ENCODE measurements around the gene ZNF768. TPM values are rescaled to one million over a fixed set of nuclear protein-coding genes. Genes with fewer than 3 reads are reported as not detected.

Gene ZNF768
- total and polyA plus RNA-seq, 2 of the 13 experiments (the other 11 are each of a cell fraction or from before 2014, with no cell fraction given): 26.7 to 34.4 TPM

GRCh38 chr16:30488764-30489605 lies 37.4 kb downstream of the ZNF768 start (continued):
- TF ChIP-seq ZNF362 (CRISPR knock-in tag; IDR thresholded peaks at IDR 0.05; ENCODE audit: borderline replicate concordance) (peak; percentile 32; the same call in 1 of the 2 replicates), CERS6 (CRISPR knock-in tag; IDR thresholded peaks at IDR 0.05) (no peak), SNRNP70 (IDR thresholded peaks at IDR 0.05; ENCODE audit: low read depth, low read length) (no peak), SNAI1 (CRISPR knock-in tag; IDR thresholded peaks at IDR 0.05; ENCODE audit: borderline replicate concordance) (no peak), ZNF225 (CRISPR knock-in tag; IDR thresholded peaks at IDR 0.05) (0 out of 2 replicates have a peak, but pooled peaks have one; percentile 59), PHF8 (CRISPR knock-in tag; IDR thresholded peaks at IDR 0.05) (no peak), MEIS1 (CRISPR knock-in tag; IDR thresholded peaks at IDR 0.05; ENCODE audit: borderline replicate concordance) (0 out of 2 replicates have a peak, but pooled peaks have one; percentile 4), ZFP90 (CRISPR knock-in tag; IDR thresholded peaks at IDR 0.05; ENCODE audit: borderline replicate concordance) (0 out of 2 replicates have a peak, but pooled peaks have one; percentile 28), HHEX (CRISPR knock-in tag; IDR thresholded peaks at IDR 0.05) (no peak), SALL1 (CRISPR knock-in tag; IDR thresholded peaks at IDR 0.05) (peak; percentile 86), ISL2 (CRISPR knock-in tag; IDR thresholded peaks at IDR 0.05) (peak; percentile 67; the same call in 1 of the 2 replicates), BCLAF1 (IDR thresholded peaks at IDR 0.05) (no peak), ZFP82 (CRISPR knock-in tag; IDR thresholded peaks at IDR 0.05; ENCODE audit: borderline replicate concordance) (no peak), FOXM1 (CRISPR knock-in tag; IDR thresholded peaks at IDR 0.05) (no peak), ZNF446 (CRISPR knock-in tag; IDR thresholded peaks at IDR 0.05) (no peak), FOXK1 (CRISPR knock-in tag; IDR thresholded peaks at IDR 0.05; ENCODE audit: borderline replicate concordance, low read depth) (no peak)
- TF ChIP-seq, protein P1, sequence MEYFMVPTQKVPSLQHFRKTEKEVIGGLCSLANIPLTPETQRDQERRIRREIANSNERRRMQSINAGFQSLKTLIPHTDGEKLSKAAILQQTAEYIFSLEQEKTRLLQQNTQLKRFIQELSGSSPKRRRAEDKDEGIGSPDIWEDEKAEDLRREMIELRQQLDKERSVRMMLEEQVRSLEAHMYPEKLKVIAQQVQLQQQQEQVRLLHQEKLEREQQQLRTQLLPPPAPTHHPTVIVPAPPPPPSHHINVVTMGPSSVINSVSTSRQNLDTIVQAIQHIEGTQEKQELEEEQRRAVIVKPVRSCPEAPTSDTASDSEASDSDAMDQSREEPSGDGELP (IDR thresholded peaks at IDR 0.05; ENCODE audit: borderline replicate concordance, low read depth): no peak
- TF ChIP-seq, protein P2, sequence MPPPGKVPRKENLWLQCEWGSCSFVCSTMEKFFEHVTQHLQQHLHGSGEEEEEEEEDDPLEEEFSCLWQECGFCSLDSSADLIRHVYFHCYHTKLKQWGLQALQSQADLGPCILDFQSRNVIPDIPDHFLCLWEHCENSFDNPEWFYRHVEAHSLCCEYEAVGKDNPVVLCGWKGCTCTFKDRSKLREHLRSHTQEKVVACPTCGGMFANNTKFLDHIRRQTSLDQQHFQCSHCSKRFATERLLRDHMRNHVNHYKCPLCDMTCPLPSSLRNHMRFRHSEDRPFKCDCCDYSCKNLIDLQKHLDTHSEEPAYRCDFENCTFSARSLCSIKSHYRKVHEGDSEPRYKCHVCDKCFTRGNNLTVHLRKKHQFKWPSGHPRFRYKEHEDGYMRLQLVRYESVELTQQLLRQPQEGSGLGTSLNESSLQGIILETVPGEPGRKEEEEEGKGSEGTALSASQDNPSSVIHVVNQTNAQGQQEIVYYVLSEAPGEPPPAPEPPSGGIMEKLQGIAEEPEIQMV (CRISPR knock-in tag; IDR thresholded peaks at IDR 0.05; ENCODE audit: low read depth): no peak
- TF ChIP-seq, protein P3, sequence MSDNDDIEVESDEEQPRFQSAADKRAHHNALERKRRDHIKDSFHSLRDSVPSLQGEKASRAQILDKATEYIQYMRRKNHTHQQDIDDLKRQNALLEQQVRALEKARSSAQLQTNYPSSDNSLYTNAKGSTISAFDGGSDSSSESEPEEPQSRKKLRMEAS (IDR thresholded peaks at IDR 0.05): peak; percentile 33; the same call in 1 of the 2 replicates
- TF ChIP-seq, protein P4, sequence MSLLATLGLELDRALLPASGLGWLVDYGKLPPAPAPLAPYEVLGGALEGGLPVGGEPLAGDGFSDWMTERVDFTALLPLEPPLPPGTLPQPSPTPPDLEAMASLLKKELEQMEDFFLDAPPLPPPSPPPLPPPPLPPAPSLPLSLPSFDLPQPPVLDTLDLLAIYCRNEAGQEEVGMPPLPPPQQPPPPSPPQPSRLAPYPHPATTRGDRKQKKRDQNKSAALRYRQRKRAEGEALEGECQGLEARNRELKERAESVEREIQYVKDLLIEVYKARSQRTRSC (CRISPR knock-in tag; IDR thresholded peaks at IDR 0.05; ENCODE audit: low read depth): no peak

Data from HepG2 (cell line).